Uterus (tissue), 4 donors: Measurements from ENCODE around the gene SELPLG. TPM values are rescaled to one million over a fixed set of nuclear protein-coding genes. Genes with fewer than 3 reads are reported as not detected.
"Not testable (repeated sequence)": the region's sequence is repeated elsewhere in the genome, so short reads cannot be mapped to it uniquely, and the experiment has no call there.

Source experiments
- DNase-seq, 2 donors: peaks; one replicate each; pipeline ENCODE4 v3.0.0-alpha.2; 2019 to 2020
- H3K27ac ChIP-seq, 2 donors: fragments of 200-600 bp; sonication (generic); 1 replicate in 1 of 2; 2 replicates in 1 of 2; pipeline ENCODE4 v1.5.1; 2016 to 2018
- H3K27me3 ChIP-seq, 2 donors: fragments of 200-600 bp; sonication (generic); one replicate each; pipeline ENCODE4 v1.5.1; 2018 to 2019; ENCODE audit warnings: control low read depth in 1 of 2
- H3K36me3 ChIP-seq, 2 donors: fragments of 200-600 bp; sonication (generic); one replicate each; pipeline ENCODE4 v1.5.1; 2019; ENCODE audit warnings: control low read depth in 1 of 2
- H3K4me1 ChIP-seq, 2 donors: fragments of 200-600 bp; sonication (generic); one replicate each; pipeline ENCODE4 v1.5.1; 2018 to 2019; ENCODE audit warnings: control low read depth in 1 of 2
- H3K4me3 ChIP-seq, 2 donors: fragments of 200-600 bp; sonication (generic); 1 replicate in 1 of 2; 2 replicates in 1 of 2; pipeline ENCODE4 v1.5.1; 2018 to 2019; ENCODE audit warnings: mild to moderate bottlenecking in 1 of 2
- H3K9me3 ChIP-seq, 2 donors: fragments of 200-600 bp; sonication (generic); one replicate each; pipeline ENCODE4 v1.5.1; 2019; ENCODE audit warnings: control low read depth in 1 of 2
- POLR2A ChIP-seq, 2 donors: fragments of 450-650 bp; IDR thresholded peaks; one replicate each; pipeline ENCODE4 v1.6.1; 2016; ENCODE audit warnings: antibody characterized with exemption in 2 of 2, mild to moderate bottlenecking in 1 of 2, moderate library complexity in 1 of 2
- intact Hi-C: fragments of 100-400 bp; cut with DNase I; formaldehyde crosslinking; loops from one replicate; pipeline ENCODE4 v1.15.1; 2023; ENCODE audit warnings: low total_unique reads
- total RNA-seq, 4 donors: library from RNA; depleted of rRNA in 3 of 4; stranded (reverse); fragments of >200 nt in 3 of 4; gene quantifications; one replicate each; pipeline versions ENCODE4 v1.1.0 to v1.2.4, GENCODE V29; 2014 to 2023
- TF ChIP-seq, protein P1 (sequence below), 4 experiments: fragments of 200-600 bp in 2 of 4; fragments of 450-650 bp in 2 of 4; sonication (generic) in 2 of 4; IDR thresholded peaks; one replicate each; pipeline ENCODE4 v1.5.1; 2016 to 2019; ENCODE audit warnings: antibody characterized with exemption in 4 of 4, mild to moderate bottlenecking in 2 of 4, moderate library complexity in 1 of 4
- donor health status: DM: yes; HTN: yes; CAD: no.

The SELPLG gene
- total RNA-seq, 4 donors from 2014 or later = 1.5 to 6.5 (median 2.9) TPM

DNA sequence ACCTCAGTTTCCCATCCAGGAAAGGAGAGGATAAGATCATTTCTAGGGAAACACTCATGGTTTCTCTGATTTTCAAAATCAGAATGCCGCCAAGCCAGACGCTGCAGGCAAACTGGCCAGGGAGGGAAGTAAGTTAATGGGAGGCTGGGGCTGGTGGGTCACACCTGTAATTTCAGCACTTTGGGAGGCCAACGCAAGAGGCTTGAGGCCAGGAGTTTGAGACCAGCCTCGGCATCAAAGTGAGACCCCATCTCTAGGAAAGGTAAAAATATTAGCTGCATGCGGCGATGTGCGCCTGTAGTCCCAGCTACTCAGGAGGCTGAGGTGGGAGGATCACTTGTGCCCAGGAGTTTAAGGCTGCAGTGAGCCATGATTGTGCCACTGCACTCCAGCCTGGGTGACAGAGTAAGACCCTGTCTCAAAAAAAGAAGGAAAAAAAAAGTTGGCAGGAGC lies 587 bp downstream of the SELPLG start:
- intact Hi-C loops = no loop called here
- no peak for DNase-seq
- TF ChIP-seq POLR2A (IDR thresholded peaks at IDR 0.05) = no peak
- TF ChIP-seq, protein P1, sequence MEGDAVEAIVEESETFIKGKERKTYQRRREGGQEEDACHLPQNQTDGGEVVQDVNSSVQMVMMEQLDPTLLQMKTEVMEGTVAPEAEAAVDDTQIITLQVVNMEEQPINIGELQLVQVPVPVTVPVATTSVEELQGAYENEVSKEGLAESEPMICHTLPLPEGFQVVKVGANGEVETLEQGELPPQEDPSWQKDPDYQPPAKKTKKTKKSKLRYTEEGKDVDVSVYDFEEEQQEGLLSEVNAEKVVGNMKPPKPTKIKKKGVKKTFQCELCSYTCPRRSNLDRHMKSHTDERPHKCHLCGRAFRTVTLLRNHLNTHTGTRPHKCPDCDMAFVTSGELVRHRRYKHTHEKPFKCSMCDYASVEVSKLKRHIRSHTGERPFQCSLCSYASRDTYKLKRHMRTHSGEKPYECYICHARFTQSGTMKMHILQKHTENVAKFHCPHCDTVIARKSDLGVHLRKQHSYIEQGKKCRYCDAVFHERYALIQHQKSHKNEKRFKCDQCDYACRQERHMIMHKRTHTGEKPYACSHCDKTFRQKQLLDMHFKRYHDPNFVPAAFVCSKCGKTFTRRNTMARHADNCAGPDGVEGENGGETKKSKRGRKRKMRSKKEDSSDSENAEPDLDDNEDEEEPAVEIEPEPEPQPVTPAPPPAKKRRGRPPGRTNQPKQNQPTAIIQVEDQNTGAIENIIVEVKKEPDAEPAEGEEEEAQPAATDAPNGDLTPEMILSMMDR (IDR thresholded peaks at IDR 0.05) = no peak
- H3K36me3 ChIP-seq = no peaks in the 10 kb centered on the region
- H3K4me1 ChIP-seq = peaks cover 17% of the 10 kb centered on the region in 2 donors
- no peak overlapping the region for H3K4me3 ChIP-seq
- no peaks in the 10 kb centered on the region for H3K9me3 ChIP-seq
- no peak overlapping the region for H3K27ac ChIP-seq
- no peaks in the 10 kb centered on the region for H3K27me3 ChIP-seq

DNA sequence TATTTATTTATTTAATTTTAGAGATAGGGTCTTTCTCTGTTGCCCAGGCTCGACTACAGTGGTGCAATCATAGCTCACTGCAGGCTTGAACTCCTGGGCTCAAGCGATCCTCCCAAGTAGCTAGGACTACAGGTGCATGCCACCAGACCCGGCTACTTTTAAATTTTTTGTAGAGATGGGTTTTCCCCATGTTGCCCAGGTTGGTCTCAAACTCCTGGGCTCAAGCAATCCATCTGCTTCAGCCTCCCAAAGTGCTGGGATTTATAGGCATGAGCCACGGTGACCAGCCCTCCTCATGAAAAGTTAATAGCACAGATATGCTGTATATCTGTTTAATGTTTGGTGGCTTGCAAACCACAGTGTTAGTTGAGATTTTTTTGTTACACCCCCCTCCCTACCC lies 2.4 kb downstream of the SELPLG start:
- DNase-seq, H3K36me3 ChIP-seq, H3K27me3 ChIP-seq, H3K4me3 ChIP-seq, intact Hi-C loops, H3K9me3 ChIP-seq, H3K27ac ChIP-seq: not testable (repeated sequence)
- peaks cover 12% of the 10 kb centered on the region in 2 donors for H3K4me1 ChIP-seq

DNA sequence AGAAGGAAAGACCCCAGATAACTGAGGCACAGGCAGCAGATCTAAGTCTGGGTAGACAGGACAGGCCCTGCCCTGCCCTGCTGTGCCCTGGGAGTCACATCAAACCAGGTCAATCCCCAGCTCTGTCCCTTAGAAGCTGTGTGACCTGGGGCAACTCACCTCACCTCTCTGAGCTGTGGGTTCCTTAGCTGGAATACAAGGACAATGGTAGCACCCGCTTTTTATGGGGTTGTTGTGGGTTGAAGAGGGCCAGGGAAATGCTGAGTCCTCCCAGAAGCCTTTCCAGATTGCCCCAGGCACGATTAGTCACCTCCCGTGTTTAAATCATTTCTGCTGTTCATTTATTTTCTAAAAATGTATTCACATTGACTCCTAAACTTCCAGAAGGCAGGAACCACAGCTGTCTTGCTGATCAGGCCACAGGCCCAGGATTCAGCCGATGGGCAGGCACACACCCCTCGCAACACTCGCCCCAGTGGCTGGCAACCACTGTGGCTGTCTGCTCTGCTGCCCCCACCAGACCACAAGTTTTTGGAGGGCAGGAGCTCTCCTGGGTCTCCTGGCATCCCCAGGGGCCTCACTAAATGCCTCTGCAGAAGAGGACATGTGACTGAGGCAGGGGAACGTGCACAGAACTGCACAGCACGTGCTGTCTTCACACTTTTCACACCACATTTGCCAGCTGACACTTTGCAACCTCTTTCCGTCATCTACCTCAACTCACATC lies 3.0 kb downstream of the SELPLG start:
- no peak for DNase-seq
- Histone ChIP-seq H3K27ac (peak overlapping the region; percentile 31 to 56), H3K4me3 (no peak overlapping the region), H3K4me1 (peaks cover 12% of the 10 kb centered on the region in 2 donors), H3K27me3 (no peaks in the 10 kb centered on the region), H3K36me3 (no peaks in the 10 kb centered on the region), H3K9me3 (no peaks in the 10 kb centered on the region)
- no peak for TF ChIP-seq POLR2A (IDR thresholded peaks at IDR 0.05)
- intact Hi-C loops = no loop called here

DNA sequence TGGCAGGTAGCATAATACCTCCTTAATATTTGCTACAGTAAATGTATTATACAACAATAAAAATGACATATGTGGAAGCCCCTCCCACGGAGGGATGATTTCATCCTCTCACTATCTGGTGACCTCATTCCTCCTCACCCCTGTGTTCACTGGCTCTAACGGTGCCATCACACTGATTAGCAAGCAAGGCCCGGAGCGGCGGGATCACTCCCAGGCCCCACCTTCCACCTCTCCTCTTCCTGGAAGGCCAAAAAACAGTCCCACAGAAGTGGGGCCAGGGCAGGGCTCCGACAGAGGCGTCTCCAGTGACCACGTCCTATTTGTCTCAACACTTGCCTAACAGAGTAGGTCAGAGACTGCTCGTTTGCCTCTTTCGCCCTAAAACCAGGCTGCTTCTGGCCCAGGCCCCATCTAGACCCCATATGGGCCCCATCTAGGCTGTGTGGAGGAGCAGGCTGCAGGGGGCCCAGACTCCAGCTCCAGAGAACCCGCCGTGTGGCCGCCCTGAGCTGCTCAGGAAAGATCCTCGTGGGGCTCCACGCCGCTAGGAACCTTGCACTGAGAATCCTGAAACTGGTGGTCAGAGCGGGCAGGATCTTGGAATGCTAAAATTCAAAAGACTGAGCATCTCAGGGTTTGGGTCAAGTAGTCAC lies 3.7 kb downstream of the SELPLG start:
- no peaks in the 10 kb centered on the region for H3K9me3 ChIP-seq
- TF ChIP-seq, protein P1 (IDR thresholded peaks at IDR 0.05) = no peak
- TF ChIP-seq POLR2A (IDR thresholded peaks at IDR 0.05) = no peak
- DNase-seq = peak; percentile 63 to 77
- peaks cover 12% of the 10 kb centered on the region in 2 donors for H3K4me1 ChIP-seq
- no peak overlapping the region for H3K4me3 ChIP-seq
- H3K27me3 ChIP-seq = no peaks in the 10 kb centered on the region
- no peaks in the 10 kb centered on the region for H3K36me3 ChIP-seq
- intact Hi-C loops = no loop called here
- peak overlapping the region; percentile 31 to 56 for H3K27ac ChIP-seq

DNA sequence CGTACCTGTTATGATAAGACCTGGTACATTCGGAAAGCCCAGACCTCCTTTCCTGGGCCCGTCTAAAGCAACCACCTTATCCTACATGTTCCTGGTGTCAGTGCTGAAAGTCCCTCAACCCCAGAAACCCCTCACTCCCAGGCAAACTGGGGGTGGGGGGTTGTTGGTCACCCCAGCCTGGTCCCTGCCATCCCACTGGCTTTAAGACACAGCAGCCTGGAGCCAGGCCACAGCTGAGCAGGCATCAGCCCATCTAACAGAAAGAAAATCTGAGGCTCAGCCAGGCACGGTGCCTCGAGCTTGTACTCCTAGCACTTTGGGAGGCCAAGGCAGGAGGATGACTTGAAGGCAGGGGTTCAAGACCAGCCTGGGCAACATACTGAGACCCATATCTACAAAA lies 4.5 kb downstream of the SELPLG start:
- no peak for TF ChIP-seq POLR2A (IDR thresholded peaks at IDR 0.05)
- TF ChIP-seq, protein P1 (IDR thresholded peaks at IDR 0.05) = no peak
- Histone ChIP-seq H3K27me3 (no peaks in the 10 kb centered on the region), H3K4me1 (peaks cover 12% of the 10 kb centered on the region in 2 donors), H3K4me3 (no peak overlapping the region), H3K27ac (peak overlapping the region; percentile 56 to 57), H3K9me3 (no peaks in the 10 kb centered on the region), H3K36me3 (no peaks in the 10 kb centered on the region)
- intact Hi-C loops = no loop called here
- no peak for DNase-seq
